NCI-H2029 (cell line): ENCODE measurements around the gene TSFM.

ENCODE experiments used
- DNase-seq: peaks from one replicate; lab custom pipeline; 2025; lab: John Stamatoyannopoulos, UW

Gene TSFM

DNA sequence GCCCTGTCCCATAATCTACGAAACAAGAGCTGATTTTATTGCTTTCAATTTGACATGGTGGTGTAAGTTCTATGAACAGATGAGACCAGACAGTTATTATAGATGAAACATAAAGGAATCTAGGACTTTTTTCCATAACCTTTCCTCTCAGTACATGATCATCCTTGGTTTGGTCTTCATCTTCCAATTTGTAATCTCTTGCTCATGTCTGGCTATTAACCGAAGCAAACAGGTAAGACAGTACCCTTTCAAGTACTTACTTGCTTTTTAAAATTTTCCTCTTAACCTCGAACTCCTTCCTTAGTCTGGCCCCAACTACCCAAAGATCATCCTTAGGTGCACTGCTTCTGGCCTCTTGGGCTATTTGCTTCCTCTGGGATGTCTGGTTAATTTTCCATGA lies 36.6 kb upstream of the TSFM start:
- no peak for DNase-seq

DNA sequence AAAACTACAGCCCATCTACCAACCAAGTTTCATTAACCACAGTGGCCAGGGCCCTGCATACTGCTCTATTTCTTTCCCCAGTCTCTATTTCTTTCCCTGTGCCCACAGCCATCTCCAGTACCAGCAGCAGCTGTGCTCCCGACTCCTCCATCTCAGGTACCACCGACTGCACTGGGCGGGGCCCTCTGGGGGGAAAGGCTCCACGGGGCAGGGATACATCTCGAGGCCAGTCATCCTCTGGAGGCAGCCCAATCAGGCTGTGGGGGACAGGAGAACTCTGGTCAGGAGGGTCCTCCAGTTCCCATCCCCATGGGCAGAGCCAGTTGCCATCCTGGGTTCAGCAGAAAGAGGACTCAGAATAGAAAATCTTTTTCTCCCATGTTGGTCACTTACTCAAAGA lies 33.5 kb upstream of the TSFM start:
- DNase-seq = no peak

- DNase-seq = no peak
Measured at GRCh38 chr12:57750561-57751431, 31.8 kb upstream of the TSFM start.

DNA sequence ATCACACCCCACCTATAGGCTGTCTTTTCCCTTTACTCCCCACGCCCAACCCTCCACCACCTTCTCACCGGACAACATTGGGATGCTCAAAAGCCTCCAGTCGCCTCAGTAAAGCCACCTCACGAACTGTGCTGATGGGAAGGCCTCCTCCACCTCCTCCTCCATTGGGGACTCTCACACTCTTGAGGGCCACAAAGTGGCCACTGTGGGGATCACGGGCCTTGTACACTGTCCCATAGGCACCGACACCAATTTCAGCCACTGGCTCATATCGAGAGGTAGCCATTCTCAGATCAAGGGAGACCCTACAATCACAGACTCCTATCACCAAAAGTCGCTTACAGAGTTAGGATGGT lies 31.2 kb upstream of the TSFM start:
- DNase-seq = no peak

- DNase-seq = peak; percentile 99
Measured at GRCh38 chr12:57751788-57752667, 30.6 kb upstream of the TSFM start, which contains the start of gene CDK4. CDK4 (minus strand) TSS chr12:57752310; CDS start chr12:57751717, 593 bp downstream.

DNA sequence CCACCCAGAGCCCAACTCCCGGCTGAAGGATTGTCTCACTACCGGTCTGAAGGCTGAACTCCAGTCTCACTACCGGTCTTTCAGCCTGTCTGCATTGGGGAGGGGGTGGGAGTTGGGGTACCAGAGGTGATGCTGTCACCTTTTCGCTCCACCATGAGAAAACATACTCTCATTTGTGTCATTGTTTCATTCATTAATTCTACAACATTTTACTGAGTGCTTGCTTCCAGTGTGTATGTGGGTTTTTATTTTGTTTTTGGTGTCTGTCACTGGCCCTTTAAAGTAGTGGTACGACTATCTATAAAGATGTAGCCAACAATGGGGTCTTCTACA lies 30.0 kb upstream of the TSFM start:
- DNase-seq = no peak

GRCh38 chr12:57753756-57754337 lies 28.7 kb upstream of the TSFM start:
- no peak for DNase-seq

DNA sequence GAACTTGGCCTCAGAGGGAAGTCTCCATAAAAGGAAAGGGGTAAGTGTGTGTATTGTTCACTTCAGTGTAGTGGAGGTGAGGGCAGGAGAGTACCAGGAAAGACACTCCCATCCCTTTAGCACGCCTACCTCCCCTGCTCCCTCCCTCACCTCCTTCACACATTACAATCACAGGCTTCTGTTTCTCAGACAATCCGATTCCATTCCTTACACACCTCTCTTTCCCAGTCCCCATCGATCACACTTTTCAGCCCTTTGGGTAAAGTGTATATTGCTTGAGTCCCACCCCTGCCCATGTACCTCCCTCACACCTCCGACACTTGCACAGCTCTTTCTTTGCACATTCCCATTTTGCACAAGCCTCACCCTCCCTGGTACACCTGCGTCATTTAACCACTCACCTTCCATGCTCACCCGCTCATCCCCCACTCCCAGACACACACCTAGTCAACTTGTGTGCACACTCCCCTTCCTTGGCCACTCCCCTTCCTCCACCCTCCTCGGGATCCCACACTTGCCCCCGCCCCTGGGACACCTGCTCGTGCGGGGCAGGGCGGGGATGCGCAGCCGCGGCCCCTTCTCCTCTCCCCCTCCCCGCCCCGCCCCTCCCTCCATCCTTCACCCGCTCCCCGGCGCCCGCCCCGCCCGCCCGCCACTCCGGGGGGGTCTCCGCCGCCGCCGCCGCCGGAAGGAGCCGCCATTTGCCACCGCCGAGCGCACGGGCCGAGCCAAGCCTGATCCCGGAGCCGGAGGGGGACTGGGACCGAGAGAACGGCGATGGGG lies 28.0 kb upstream of the TSFM start, which contains the start of gene MARCHF9:
Gene MARCHF9 (plus strand): TSS at position 693 of the 783 bp plus-strand sequence. CDS start 426 bp downstream, outside the sequence.
- peak; percentile 83 for DNase-seq

DNA sequence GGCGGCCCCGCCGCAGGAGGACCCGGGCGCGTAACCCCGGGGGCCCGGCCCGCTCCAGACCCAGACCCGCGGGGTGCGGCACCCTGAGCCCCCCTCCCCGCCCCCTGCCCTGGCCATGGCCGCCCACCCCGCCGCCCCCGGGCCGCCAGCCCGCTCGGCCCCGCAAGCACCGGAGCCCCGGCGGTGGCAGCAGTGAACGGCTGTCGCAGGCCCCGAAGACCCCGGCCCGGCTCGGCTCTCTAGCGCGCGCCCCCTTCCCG lies 27.5 kb upstream of the TSFM start:
- DNase-seq = no peak

- no peak for DNase-seq
Measured at GRCh38 chr12:57755454-57756372, 26.9 kb upstream of the TSFM start.

DNA sequence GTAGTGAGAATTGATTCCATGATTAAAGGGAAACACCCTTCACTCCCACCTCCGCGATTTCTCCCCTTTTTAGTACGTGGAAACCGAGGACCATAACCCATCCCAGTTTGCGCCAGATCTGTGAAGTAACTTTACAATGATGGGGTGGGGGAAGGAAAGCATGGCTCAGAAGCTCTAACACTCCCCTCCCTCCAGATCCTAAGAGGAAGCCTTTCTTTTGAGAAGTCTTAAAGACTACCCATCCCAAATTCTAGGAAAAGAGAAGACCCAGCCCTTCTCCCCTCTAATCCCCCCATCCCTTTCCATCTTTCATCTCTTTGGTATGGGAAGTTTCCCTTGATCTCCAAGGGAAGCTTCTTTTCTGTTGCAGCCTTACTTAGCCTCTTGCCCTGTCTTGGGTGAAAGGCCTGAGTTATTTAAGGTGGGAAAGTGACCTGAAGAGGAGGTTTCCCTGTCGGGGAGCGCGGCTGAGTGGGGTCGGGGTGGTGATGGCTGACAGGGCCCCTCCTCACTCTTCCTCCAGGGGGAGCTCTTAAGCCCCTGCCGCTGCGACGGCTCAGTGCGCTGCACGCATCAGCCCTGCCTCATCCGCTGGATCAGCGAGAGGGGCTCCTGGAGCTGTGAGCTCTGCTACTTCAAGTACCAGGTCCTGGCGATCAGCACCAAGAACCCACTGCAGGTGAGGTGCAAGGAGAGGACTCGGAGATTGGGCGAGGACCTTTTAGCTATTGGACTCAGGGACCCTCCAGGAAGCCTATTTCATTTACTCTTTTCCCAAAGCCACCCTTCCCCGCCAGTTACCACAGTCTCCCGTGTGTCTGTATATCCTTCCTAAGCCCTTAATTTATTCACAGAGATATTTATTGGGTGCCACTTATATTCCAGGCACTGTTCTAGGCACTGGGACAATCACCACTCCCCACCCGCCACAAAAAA lies 25.9 kb upstream of the TSFM start:
- DNase-seq = no peak

GRCh38 chr12:57757771-57758170 lies 24.8 kb upstream of the TSFM start:
- DNase-seq = no peak

DNA sequence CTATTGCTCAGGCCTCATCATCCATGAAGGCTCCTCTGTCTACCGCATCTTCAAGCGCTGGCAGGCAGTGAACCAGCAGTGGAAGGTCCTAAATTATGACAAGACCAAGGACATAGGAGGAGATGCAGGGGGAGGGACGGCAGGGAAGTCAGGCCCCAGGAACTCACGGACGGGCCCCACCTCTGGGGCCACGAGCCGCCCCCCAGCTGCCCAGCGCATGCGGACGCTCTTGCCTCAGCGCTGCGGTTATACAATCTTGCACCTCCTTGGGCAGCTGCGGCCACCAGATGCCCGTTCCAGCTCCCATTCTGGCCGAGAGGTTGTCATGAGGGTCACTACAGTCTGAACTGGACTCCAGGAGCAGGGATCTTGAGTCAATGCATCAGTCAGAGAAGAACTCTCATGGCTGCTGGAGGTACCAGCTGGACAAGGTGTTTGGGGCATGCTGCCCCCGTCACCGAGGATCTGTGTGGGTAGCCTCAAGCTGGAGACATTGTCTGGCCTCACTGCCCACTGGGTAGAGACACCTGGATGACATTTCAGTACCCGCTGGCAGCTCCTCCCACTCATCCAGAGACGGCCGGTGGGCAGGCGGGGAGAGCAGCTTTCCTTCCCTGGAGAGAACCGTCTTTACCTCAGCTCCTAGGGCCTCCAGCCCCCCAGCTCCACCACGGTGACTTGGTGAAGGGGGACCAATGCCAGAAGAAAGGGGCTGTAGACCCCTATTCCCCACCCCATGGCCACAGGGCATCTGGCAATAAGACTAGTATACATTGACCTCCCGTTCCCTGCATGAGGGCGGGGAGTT lies 23.8 kb upstream of the TSFM start:
- DNase-seq = no peak

DNA sequence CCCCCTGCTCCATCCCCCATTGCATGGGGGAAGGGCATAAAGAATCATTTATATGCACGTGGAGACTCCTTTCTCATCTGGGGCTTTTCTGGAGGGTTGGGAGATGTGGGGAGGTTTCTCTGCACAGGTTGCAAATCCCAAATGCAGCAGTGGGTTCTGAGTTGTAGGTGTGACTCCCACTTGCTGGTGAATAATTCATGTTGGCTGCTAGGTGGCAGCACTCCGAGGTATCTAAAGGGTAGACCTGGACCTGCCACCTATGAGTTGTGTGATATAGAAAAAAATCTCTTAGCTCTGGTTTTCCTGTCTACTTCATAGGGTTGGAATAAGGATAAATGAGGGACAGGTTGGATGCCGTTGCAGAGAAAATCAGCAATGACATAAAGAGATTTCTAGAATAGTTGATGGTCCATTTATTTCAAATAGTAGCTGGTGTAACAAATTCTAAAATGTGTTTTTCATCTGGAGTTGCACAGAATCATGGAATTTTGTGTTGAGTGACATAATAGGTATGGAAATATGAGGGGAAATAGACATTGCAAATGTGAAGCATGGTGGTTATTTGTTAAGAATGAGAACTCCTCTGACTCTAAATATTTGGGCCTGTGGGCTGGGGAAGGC lies 23.1 kb upstream of the TSFM start:
- DNase-seq = no peak

DNA sequence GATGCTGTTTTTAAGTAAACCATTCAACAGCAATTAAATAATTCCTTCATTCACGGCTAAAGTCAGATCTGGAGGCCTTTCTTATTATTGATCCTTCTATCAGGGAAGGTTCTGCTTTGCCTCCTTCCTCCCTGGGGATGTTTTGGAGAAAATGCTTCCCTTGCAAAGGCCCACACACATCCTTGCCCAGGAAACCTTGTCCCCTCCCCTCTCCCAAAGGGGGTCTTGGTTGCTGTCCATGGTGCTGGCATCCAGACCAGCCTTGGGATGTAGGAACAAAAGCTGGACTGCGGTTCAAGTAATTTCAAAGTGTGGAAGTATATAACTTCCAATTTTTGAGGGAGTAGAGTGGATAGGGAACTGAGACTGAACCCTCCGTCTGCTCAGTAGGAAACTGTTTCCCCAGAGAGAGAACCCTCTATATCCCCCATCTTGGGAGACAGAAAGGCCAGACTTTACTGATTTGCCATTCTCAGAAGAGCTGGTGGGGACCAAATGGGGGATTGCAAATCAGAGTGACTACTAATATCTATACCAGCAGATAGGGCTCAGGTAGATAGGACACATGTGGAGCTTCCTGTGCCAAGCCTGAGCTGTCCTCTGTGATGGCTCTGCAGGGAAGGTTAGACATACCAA lies 22.1 kb upstream of the TSFM start:
- DNase-seq = no peak

- DNase-seq = no peak
Measured at GRCh38 chr12:57761391-57761998, 21.1 kb upstream of the TSFM start.

DNA sequence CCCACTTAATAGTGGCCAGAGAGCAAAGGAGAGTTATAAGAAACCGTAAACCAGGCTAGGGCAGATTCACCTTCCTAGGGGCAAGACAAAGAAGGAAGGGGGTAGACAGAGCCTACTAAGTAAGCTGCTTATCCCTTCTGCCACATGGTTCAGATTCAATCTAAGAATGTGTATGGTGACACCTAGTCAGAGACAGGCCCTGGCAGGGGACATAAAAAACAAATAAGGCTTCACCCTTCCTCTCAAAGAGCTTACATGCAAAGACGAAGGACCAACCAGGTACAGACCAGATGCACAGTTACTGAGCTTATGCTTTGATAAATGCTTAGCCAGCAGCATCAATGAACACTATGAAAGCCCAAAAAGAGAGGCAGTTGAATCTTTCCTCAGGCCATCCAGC lies 20.1 kb upstream of the TSFM start:
- DNase-seq = no peak
